ENCODE results near the gene FYTTD1.

DNA sequence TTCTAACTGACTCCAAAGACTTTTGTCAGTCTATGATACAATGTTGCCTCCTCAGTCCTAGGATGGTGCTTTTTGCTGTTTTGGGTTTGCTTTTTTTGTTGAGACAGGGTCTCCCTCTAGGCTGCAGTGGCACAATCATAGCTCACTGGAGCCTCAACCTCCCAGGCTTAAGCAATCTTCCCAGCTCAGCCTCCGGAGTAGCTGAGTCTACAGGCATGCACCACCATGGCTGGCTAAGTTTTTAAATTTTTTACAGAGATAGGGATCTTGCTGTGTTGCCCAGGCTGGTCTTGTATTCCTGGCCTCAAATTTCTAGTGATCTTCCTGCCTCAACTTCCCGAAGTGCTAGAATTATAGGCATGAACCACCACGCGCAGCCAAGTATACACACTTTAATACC, 35.4 kb upstream of the FYTTD1 start:
- TF ChIP-seq, protein P1, sequence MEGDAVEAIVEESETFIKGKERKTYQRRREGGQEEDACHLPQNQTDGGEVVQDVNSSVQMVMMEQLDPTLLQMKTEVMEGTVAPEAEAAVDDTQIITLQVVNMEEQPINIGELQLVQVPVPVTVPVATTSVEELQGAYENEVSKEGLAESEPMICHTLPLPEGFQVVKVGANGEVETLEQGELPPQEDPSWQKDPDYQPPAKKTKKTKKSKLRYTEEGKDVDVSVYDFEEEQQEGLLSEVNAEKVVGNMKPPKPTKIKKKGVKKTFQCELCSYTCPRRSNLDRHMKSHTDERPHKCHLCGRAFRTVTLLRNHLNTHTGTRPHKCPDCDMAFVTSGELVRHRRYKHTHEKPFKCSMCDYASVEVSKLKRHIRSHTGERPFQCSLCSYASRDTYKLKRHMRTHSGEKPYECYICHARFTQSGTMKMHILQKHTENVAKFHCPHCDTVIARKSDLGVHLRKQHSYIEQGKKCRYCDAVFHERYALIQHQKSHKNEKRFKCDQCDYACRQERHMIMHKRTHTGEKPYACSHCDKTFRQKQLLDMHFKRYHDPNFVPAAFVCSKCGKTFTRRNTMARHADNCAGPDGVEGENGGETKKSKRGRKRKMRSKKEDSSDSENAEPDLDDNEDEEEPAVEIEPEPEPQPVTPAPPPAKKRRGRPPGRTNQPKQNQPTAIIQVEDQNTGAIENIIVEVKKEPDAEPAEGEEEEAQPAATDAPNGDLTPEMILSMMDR (IDR thresholded peaks at IDR 0.05) = no peak
- no peak for TF ChIP-seq POLR2A (IDR thresholded peaks at IDR 0.05)

All from thyroid gland (tissue), 4 donors.